GM10266 (cell line): ENCODE results near the gene BCLAF1.

Source experiments
- DNase-seq: peaks from one replicate; pipeline ENCODE4 v3.0.0; 2012; ENCODE audit errors: extremely low spot score
- CTCF ChIP-seq: IDR thresholded peaks from 2 replicates; pipeline ENCODE4 v1.5.1; 2012; ENCODE audit warnings: mild to moderate bottlenecking, low read depth; ENCODE audit not compliant: control insufficient read depth, insufficient read depth; ENCODE audit errors: missing control alignments

Gene BCLAF1, protein sequence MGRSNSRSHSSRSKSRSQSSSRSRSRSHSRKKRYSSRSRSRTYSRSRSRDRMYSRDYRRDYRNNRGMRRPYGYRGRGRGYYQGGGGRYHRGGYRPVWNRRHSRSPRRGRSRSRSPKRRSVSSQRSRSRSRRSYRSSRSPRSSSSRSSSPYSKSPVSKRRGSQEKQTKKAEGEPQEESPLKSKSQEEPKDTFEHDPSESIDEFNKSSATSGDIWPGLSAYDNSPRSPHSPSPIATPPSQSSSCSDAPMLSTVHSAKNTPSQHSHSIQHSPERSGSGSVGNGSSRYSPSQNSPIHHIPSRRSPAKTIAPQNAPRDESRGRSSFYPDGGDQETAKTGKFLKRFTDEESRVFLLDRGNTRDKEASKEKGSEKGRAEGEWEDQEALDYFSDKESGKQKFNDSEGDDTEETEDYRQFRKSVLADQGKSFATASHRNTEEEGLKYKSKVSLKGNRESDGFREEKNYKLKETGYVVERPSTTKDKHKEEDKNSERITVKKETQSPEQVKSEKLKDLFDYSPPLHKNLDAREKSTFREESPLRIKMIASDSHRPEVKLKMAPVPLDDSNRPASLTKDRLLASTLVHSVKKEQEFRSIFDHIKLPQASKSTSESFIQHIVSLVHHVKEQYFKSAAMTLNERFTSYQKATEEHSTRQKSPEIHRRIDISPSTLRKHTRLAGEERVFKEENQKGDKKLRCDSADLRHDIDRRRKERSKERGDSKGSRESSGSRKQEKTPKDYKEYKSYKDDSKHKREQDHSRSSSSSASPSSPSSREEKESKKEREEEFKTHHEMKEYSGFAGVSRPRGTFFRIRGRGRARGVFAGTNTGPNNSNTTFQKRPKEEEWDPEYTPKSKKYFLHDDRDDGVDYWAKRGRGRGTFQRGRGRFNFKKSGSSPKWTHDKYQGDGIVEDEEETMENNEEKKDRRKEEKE

GRCh38 chr6:136289579-136290409 is at the start of gene BCLAF1:
Gene BCLAF1, minus strand, starts transcription at chr6:136289846. Its CDS starts 9,980 bp downstream, at chr6:136279866.
- peak; percentile 91 for DNase-seq
- no peak for TF ChIP-seq CTCF

GRCh38 chr6:136338486-136338885 is 48.8 kb upstream of the BCLAF1 start:
- no peak for DNase-seq
- TF ChIP-seq CTCF: no peak

DNA sequence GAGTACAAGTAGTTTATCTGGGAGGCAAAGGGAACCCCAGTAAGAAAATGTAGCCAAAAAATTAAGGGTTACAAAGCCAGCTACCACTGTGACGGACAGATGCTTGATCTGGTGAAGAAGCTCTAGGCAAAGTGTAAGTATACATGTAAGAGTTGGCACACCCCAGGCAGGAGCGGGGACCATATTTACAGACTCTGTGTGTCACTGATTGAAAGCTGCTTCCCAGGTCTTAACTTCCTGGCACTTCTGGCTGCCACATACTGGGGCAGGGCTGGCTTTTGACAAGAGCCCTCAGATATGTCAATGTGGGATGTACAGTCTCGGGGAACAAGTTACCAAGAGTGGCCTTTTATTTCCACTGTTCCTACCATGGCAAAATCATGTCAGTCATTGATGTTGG is 48.0 kb upstream of the BCLAF1 start:
- no peak for TF ChIP-seq CTCF
- no peak for DNase-seq

DNA sequence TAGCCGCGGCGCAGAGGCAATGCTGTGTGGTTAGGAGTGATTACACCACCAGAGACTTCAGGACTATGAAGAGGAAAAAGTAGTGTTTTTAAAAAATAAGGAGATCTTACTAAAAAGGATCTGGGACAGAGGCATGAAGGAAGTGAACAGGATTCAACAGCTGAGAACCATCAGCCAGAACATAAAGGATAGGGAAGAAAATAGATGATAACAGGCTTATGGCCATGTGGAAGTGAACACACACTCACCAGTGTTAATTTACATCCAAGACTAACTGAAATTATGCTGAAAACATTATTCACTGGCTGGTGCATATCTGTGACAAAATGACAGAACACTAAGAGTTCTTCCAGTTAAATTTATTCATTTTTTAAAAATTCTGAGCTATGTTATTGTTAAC is 47.5 kb upstream of the BCLAF1 start:
- no peak for TF ChIP-seq CTCF

DNA sequence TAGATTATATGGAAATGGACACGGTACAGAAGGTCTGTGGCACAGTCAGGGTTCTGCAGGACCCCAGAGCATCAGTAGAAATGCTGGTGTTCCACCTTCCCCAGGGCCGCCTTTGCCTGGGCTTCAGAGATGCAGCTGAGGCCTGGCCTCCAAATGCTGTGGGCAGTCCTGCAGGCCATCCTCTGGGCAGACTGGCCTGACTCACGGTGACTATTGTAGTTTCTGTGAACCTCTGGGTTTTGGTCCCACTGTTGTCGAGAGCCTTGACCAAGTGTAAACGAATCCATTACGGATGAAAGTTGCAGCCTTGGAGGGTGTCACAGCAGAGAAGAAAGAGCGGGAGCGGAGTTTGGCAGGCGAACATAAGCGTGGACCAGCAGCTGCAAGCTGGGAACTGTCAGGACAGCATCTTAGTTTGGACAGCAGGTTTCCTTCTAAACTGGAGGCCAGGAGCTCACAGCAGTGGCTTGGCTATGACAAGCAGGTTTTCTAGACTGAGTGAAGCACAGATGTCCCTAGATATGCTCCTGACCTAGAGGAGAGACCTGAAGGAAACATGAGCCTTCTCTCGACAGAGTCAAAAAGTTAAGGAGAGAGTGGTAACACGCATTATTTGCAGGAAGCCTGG is 46.2 kb upstream of the BCLAF1 start:
- TF ChIP-seq CTCF: no peak
- no peak for DNase-seq

More for the DNA sequence above, 47.5 kb upstream of the BCLAF1 start:
- DNase-seq: no peak

DNA sequence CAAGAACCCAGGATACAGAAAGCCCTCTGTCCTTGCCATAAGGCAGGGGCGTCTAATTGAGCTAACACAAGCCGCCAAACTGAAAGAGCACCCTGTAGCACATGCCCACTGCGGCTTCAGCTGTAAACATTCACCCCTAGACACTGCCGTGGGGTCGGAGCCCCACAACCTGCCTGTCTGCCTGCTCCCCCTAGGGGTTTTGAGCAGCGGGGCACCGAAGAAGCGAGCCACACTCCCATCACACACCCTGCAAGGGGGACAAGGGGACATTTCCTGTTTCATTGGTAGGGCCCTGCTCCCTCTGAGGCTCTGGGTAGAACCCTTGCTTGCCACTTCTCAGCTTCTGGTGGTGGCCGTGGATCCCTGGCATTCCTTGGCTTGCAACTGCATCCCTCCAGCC is 45.2 kb upstream of the BCLAF1 start:
- DNase-seq: no peak
- TF ChIP-seq CTCF: no peak
